ENCODE data around the gene RPTOR.

The RPTOR gene

GRCh38 chr17:80520810-80521455 is 23.7 kb upstream of the RPTOR start:
- no peak for TF ChIP-seq CTCF (IDR thresholded peaks at IDR 0.05; ENCODE audit: control extremely low read depth, extremely low read depth, low read depth, missing control alignments)
- CTCF ChIA-PET: interaction anchor here (0.8 kb wide), 1 partner anchor 22 kb away, joined by 3 read pairs; no protein-coding TSS in a partner anchor
- no peak for DNase-seq (ENCODE audit: extremely low spot score)
- POLR2A ChIA-PET: no interaction called here

GRCh38 chr17:80523054-80523744 is 21.4 kb upstream of the RPTOR start:
- CTCF ChIA-PET: interaction anchor here (1.1 kb wide), 1 partner anchor 17 kb away, joined by 3 read pairs; no protein-coding TSS in a partner anchor
- no peak for TF ChIP-seq CTCF (IDR thresholded peaks at IDR 0.05; ENCODE audit: control extremely low read depth, extremely low read depth, low read depth, missing control alignments)
- no peak for DNase-seq (ENCODE audit: extremely low spot score)
- POLR2A ChIA-PET: no interaction called here

GRCh38 chr17:80523956-80524712 is 20.5 kb upstream of the RPTOR start:
- no peak for TF ChIP-seq CTCF (IDR thresholded peaks at IDR 0.05; ENCODE audit: control extremely low read depth, extremely low read depth, low read depth, missing control alignments)
- CTCF ChIA-PET: interaction anchor here (1.1 kb wide), 1 partner anchor 18 kb away, joined by 3 read pairs; no protein-coding TSS in a partner anchor
- POLR2A ChIA-PET: no interaction called here
- no peak for DNase-seq (ENCODE audit: extremely low spot score)

- DNase-seq (ENCODE audit: extremely low spot score): no peak
- POLR2A ChIA-PET: no interaction called here
- no peak for TF ChIP-seq CTCF (IDR thresholded peaks at IDR 0.05; ENCODE audit: control extremely low read depth, extremely low read depth, low read depth, missing control alignments)
- CTCF ChIA-PET: interaction anchor here (1.5 kb wide), 1 partner anchor 101 kb away, joined by 3 read pairs; no protein-coding TSS in a partner anchor
Measured at GRCh38 chr17:80526116-80526910, 18.3 kb upstream of the RPTOR start.

GRCh38 chr17:80527016-80527645 is 17.5 kb upstream of the RPTOR start:
- ChIA-PET POLR2A (no interaction called here), CTCF (no interaction called here)
- TF ChIP-seq CTCF (IDR thresholded peaks at IDR 0.05; ENCODE audit: control extremely low read depth, extremely low read depth, low read depth, missing control alignments): no peak
- DNase-seq (ENCODE audit: extremely low spot score): no peak

All from GM10248 (cell line).